ENCODE measurements around the gene CEPT1.

CEPT1 gene

DNA sequence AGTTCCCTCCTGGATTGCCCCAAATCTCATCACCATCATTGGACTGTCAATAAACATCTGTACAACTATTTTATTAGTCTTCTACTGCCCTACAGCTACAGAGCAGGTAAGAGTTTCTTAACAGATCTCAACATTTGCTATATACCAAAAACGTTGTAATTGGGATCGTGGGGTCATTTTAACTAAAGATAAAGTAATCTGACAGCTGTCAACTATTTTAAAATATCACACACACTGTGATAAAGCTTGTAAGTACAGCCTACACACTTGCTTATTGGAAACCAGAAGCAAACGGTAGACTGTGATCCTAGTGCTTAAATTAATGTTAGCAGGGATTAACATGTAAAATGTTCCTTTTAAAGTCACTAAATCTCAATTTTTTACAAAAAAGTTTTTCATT is 7.9 kb downstream of the CEPT1 start:
- ATAC-seq (no peak), DNase-seq (no peak)

DNA sequence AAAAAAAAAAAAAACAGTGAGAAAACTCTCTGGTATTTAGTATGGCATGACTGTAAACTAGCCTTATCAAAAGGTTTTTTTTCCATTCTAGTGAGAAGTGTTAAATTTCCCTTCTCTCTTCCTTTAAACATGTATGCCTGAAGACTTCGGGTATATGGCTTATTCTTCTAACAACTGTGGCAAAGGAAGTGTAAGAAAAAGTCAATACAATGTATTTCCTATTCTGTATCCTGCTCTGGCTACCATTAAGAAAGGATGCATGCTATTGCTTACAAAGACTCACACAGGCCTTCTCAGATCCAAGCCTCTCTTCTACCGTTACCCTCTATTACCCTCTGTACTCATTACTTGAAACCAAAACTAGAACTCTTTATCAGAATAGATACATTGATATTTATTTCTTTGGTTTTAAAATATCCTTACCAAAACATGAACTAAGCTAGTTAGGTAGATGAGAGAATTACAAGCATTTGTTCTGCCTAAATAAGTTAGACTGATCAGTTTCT is 8.4 kb downstream of the CEPT1 start:
- DNase-seq (no peak), ATAC-seq (no peak)

DNA sequence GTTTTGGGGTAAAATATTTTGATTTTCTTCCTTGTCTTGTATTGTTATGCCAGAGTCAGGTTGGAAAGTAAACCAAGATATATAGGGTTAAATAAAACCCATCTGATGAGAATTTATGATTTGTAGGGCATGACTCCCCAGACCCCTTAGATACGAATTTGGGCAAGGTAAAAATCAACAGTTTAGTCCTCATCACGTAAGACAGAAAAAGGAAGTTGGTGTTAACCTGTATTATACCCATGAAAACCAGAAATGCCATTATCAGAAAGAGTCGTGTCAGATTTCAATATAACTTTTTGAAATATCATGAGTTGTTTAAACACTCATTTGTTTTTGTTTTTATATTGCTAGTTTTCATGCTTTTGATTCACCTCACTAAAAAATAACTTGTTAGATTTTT is 11.8 kb downstream of the CEPT1 start:
- no peak for ATAC-seq
- no peak for DNase-seq

DNA sequence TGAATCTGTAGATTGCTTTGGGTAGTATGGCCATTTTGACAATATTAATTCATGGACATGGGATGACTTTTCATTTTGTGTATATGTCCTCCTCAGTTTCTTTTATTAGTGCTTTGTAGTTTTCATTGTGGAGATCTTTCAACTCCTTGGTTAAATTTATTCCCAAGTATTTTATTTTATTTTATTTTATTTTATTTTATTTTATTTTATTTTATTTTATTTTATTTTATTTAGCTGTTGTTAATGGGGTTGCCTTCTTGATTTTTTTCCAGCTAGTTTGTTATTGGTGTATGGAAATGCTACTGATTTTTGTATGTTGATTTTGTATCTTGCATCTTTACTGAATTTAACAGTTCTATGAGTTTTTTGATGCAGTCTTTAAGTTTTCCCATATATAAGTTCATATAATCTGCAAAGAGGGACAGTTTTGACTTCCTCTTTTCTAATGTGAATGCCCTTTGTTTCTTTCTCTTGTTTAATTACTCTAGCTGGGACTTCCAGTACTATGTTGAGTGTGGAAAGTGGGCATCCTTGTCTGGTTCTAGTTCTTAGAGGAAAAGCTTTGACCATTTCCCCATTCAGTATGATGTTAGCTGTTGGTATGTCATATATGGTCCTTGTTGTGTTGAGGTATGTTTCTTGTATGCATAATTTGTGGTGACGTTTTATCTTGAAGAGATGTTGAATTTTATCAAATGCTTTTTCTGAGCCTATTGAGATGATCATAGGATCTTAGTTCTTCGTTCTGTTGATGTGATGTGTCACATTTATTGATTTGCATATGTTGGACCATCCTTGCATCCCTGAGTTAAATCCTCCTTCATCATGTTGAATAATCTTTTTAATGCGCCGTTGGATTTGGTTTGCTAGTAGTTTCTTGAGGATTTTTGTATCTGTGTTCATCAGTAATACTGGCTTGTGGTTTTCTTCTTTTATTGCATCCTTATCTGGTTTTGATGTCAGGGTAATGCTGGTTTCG is 14.3 kb downstream of the CEPT1 start:
- no peak for DNase-seq
- ATAC-seq, result no peak

DNA sequence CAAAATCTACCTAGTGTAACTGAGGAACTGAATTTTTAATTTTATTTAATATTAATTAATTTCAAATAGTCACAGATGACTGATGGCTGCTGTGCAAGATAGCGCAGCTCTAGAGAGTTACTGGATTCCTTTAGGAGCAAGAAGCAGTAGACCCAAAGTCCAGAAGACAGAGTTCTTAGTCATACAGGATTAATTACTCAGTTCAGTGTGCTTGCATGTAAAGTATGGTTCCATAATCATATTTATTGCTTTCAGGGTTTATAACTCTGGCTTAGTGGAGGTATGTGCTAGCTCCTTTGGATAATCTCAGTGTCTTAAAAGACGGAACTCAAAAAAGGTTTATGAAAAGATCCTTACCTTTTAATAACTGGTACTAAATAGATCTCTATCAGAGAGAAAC is 17.4 kb downstream of the CEPT1 start:
- no peak for ATAC-seq
- no peak for DNase-seq

DNA sequence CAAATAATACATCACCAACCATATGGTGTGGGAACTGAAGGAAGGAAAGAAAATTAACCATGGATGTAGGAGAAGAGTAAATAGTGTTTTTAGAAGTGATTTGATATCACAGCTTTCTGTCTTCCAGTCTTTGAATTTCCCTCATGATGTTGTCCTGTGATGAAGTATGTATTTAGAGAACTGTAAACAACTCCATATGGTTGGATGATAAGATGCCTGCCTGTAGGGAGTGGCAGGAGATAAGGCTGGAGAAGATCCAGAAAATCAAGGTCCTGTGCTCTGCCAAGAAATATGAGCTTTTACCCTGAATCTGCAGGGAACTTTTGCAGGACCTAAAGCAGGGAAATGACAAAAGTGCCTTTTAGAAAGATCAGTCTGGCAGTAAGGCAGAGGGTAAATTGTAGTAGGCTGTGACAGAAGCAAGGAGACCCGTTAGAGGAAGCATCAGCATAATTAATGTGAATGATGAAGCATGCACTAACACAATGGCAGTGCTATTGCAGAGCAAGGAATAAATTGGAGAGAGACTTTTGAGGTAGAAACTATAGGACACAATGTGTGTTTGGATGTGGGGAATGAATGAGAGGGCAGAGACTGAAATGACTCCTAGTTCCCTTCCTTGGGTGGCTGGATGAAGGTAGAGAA is 21.9 kb downstream of the CEPT1 start:
- no peak for DNase-seq
- no peak for ATAC-seq

DNA sequence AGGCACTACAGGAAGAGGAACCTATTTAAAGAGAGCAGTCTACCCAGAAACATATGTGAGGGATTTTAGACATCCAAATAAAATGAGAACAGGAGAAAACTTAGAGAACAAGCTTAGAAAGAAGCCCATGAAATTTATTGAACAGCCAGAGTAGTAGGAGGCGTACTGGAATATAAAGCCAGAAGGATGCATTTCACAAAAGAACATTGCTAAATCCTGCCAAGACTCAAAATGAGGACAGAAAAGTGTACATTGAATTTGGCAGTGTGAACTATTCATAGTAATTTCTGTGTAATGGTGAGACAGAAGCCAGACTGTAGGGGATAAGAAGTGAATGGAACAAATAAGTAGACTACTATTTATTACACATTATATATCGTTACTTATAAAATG is 22.5 kb downstream of the CEPT1 start:
- ATAC-seq (no peak), DNase-seq (no peak)

DNA sequence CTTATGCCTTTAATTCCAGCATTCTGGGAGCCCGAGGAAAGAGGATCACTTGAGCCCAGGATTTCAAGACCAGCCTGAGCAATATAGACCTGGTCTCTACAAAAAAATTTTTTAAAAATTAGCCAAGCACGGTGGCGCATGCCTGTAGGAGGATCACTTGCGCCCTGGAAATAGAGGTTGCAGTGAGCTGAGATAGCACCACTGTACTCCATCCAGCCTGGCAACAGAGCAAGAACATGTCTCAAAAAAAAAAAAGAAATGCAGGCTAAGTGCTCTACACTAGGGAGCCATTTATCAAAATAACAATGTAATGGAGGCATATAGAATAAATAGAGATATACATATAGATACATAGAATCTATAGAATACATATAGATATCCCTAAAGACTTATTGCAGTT is 23.3 kb downstream of the CEPT1 start:
- DNase-seq, result no peak
- ATAC-seq, result no peak

DNA sequence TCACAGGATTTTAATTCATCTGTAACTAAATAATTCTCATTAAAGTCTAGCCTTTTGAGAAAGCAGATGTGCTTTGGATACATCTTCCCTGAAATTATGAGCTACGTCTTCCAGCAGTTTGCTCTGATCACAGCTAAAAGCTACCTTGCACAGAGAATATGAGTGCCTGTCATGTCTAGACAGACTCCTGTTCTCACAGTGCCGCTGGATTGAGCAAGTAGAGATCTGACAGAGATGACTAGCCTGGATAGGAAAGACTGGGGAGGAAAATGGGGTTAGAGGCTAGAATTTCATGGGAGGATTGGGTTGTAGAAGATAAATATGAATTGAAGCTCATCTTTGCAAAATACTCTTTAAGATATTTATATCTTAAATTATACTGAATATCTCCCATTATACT is 24.1 kb downstream of the CEPT1 start:
- DNase-seq (no peak), ATAC-seq (no peak)

DNA sequence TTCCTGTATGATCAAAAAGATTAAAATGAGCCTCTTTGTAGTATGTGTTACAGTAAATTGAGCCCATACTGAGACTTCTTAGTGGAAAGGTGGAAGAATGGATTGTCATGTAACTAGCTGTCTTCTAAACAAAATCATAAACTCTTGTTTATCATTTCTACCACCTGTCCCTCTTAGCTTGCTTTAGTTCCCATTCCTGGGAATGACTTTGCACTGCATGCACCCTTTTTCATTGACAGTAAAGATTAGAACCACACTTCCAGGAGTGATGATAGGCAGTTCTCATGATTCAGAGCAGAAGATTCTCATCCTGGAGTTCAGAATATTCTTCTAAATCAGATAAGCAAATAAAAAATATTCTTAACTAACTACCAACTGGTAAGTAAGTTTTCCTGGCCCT is 32.4 kb downstream of the CEPT1 start:
- DNase-seq (no peak), ATAC-seq (no peak)

DNA sequence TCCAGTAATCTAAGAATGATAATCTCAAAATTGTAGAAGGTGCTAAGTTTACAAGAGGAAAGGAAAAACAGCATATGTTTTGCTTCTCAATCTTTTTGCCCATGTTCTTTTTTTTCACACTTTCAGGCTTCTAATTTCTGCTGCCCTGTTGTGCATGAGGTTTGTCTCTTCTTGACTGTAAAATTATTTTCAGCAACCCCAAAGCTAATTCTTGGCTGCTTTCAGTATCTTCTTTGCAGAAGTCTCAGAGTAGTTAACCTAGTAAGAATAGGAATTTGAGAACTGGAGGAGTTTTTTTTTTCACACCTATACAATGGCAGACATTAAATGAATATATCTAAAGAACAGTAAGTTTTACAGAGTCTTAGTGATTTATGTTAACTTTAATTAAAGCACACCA is 34.0 kb downstream of the CEPT1 start:
- DNase-seq, result no peak
- ATAC-seq, result no peak

DNA sequence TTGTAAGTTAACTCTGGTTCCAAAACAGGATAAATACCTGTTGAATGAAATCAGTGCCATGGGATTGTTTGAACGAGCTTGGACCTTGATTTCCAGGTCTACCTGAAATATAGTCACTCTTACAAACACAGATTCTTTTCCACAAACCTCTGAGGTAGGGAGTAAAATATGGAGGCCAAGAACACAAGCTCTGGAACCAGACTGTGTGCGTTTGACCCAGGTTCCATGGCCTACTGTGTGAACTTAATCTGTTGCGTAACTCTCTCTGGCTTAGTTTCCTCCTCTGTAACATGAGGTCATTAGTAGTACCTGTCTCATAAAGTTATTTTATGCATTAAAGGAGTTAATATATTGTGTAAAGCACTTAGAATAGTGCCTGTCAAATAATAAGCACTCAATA is 35.3 kb downstream of the CEPT1 start:
- DNase-seq, result no peak
- ATAC-seq, result no peak

DNA sequence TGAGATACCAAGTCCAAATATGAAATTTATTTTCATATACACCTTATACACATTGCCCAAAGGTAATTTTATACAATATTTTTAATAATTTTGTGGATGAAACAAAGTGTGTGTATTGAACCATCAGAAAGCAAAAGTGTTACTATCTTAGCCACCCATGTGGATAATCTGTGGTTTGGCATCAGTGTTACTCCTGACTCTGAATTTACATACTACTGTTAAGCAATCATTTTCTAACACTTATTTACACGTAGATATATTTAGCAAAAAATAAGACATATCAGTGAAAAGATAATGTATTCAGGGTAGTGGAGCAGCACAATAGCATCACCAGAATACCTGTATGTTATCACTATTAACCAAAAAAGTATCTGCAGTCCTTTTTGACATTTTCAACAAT is 36.7 kb downstream of the CEPT1 start:
- ATAC-seq (no peak), DNase-seq (no peak)

DNA sequence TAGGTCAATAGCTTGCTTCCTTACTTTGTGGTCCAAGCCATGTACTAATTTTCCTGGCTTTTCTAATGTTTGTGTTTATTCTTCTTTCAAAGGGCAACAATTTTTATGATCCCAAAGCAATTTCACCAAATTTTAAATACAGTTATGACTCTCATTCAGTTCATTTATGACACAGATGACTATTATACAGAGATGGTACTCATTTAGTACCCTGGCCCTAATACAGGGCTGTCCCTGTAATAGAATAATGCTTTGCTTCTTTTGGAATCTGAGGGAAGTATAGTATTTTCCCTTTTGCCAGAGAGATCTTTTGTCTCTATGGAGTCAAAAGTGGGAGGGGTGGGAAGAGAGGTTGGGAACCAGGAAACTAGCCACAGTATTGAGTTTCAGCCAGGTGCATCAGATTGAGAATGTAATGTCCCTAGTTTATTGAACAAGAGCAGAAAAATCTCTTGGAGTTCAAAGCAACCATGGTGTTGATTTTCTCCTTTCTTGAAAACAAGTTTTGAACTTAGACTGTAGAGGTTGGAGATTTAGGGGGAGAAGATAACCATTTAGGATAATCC is 40.0 kb downstream of the CEPT1 start:
- DNase-seq (no peak), ATAC-seq (peak; percentile 46)

DNA sequence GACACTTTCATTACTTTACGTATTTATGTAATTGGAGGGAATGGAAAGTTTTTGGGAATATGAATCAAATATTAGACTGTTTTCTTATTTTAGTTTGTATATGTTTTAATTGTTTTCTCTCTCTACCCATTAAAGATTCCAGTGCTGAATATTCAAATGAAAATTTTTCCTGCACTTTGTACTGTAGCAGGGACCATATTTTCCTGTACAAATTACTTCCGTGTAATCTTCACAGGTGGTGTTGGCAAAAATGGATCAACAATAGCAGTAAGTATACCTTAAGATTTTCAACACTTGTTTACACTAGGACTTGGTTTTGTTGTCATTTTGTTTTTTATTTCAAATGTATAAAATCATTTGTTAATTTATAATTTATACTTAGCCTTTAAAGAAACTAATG is 42.0 kb downstream of the CEPT1 start:
- no peak for DNase-seq
- no peak for ATAC-seq

DNA sequence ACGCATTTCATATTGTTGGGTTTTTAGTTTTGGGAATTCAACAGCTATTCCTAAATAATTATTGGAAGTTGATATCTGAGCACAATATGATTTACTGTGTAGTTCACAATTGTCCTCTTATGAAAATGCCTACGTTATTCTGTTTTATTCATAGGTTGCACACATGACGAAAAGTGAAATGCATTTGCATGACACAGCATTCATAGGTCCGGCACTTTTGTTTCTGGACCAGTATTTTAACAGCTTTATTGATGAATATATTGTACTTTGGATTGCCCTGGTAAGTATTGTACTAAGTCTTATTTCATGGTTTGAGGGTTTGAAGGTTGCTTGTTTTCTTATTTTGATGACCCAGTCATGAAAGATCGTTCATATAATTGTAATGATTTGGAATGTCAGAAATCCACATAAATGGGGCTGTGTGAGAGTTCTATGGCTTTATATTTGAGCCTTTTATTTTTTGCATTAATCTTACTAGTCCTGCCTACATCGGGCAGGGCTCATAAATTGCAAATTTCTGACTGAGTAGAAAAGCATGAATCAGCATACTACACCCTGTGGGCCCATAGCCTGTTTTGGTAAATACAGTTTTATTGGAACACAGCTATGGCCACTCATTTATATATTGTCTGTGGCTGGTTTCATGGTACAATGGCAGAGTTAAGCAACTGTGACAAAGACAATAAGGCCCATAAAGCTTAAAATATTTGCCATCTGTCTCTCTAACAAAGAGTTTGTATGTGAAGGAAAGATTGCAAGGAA is 43.5 kb downstream of the CEPT1 start:
- no peak for DNase-seq
- ATAC-seq, result no peak

DNA sequence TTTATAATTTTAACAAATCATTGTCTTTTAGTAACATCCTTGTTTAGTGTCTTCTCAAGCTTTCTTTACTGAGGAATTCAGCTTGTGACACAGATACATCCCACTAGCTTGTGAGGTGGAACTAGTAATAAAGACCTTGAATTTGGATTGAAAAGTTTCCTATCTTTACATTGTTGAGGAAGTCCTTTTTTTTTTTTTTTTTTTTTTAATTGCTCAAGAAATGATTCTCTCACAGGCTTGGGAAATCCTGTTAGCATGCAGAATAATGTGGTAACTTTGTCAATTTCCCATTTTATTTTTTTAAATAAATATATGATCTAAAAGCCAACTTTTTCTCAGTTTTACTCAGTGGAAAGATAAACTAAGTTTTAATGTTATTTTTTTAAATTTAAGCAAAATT is 44.6 kb downstream of the CEPT1 start:
- ATAC-seq (no peak), DNase-seq (no peak)

DNA sequence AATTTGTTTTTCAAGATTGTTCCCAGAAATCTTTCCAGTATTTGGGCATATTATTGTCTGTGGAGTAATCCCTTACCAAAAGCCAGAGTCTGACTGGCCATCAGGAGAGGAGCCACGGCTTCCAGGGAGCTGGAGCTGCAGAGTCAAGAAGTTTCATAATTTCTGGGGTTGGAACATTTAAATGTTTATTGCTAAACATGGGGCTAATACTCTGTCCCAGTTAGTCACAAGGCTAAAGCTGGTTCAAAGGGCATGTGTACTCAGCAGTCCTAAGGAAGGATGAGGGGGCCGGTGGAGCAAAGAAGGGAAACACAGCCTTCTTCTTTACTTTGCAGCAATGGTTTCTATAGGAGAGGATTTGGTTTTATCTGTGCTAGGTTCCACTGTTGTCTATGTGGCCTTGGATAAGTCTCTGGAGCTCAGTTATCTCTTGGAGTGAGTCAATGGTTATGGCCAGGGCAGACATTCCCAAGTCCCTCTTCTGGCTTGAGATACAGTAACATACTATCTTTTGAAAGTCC is 51.0 kb downstream of the CEPT1 start:
- ATAC-seq (no peak), DNase-seq (no peak)

DNA sequence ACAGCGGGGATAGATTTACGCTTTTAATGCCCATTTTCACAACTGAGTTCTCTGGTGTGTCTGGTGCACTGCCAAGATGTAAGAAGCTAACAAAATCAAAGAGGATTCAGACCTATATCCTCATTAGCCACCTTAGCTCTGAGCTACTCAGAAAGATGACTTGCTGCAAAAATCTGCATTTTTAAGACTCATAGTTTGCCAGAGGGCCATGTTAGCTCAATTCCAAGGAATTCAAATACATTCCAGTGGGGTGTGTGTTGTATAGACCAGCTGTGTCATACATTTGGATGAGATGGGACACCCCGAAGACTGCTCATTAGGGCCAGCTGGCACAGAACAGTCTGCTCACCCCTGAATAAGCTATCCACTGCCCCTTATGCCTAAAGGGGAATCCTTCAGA is 51.5 kb downstream of the CEPT1 start:
- DNase-seq, result no peak
- ATAC-seq, result no peak

DNA sequence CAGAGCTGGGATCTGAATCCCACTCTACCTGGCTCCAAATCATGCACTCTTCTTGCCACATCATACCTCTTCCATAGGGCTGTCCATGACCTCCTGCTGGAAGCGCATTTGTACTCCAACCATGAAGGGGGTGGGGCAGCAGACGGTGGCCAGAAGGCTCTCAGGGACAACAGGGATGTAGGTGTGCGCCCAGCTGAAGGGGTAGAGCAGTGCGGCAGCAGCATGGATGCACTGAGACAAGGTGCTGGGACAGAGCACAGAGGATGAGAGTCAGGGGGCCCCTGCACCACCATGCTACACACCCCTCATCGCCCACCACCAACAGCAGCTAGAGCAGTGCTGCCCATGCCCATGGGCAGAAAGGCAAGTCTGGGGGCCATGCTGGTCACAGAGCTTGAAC is 52.1 kb downstream of the CEPT1 start:
- ATAC-seq (no peak), DNase-seq (no peak)

DNA sequence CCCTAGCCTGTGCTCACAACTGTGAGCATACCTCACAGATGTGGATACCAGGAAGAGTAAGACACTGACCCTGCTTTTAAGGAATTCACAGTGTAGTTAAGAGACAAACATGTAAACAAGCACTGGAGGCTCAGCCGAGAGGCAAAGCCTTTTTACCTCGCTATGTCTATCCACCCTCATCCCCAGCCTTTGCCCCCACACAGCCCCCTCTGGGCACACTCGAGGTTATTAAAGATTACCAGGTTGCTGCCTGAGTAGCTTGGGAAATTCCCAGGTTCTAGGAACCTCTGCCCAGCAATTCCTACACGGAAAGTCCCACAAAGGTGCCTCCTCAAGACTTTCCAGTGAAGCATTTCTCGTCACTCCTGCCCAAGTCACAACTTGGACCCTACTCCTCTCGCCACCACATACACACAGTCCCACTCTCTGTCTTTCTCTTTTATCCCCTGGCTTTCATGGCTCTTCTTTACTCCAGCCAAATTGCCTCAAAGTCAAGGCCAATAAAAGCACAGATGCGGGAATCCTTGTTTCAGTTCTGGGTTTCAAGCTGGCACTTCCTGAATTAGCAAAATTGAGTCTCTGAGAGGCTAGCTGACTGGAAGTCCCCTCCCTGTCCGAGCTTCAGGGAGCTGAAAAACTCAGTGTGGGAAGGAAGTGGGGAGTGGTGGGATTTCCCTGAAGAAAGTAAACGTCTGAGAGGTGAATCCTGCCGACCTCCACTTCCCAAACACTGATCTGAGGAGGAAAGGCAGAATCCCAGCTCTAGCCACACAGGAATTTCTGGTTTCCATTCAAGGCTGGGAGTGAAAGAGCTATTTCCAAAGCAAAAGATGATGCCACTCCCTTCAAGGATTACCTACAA is 52.9 kb downstream of the CEPT1 start:
- DNase-seq, result no peak

More for the DNA sequence above, 52.9 kb downstream of the CEPT1 start:
- ATAC-seq, result peak; percentile 11

All from stimulated activated naive CD8-positive, alpha-beta T cell treated with anti-CD3 and anti-CD28 coated beads, Interleukin-15, Interleukin-2, amounts not matched to agents 100 U/mL and 50 U/mL, for 24 hours (primary cell).